Naive B cell (primary cell): ENCODE measurements around the gene SLC51A. TPM values are rescaled to one million over a fixed set of nuclear protein-coding genes. Genes with fewer than 3 reads are reported as not detected.
"Not testable (repeated sequence)": the region's sequence is repeated elsewhere in the genome, so short reads cannot be mapped to it uniquely, and the experiment has no call there.

Source experiments
- ATAC-seq, 2 donors: fragments of 150-1000 bp; cut with Tn5 transposase; 2 replicates each; pipeline ENCODE4 v1.10.0; 2021; ENCODE audit warnings: low read depth in 2 of 2, mild to moderate bottlenecking in 2 of 2, moderate library complexity in 2 of 2
- DNase-seq: peaks from one replicate; pipeline ENCODE4 v3.0.0; 2022
- H3K27ac Mint-ChIP-seq, 6 donors: one replicate each; pipeline ENCODE4 v1.8.0; 2020 to 2022; ENCODE audit warnings: mild to moderate bottlenecking in 6 of 6, mixed read lengths in 6 of 6, moderate library complexity in 5 of 6, inconsistent platforms in 2 of 6
- H3K27me3 Mint-ChIP-seq, 3 donors: one replicate each; pipeline ENCODE4 v1.8.0; 2021 to 2022; ENCODE audit warnings: mixed read lengths in 3 of 3, mild to moderate bottlenecking in 1 of 3
- H3K36me3 Mint-ChIP-seq, 2 donors: one replicate each; pipeline ENCODE4 v1.8.0; 2020 to 2022; ENCODE audit warnings: mixed read lengths in 2 of 2, inconsistent platforms in 1 of 2, mild to moderate bottlenecking in 1 of 2
- H3K4me1 Mint-ChIP-seq, 3 donors: one replicate each; pipeline ENCODE4 v1.8.0; 2020 to 2022; ENCODE audit warnings: mixed read lengths in 3 of 3, inconsistent platforms in 1 of 3, mild to moderate bottlenecking in 1 of 3, moderate library complexity in 1 of 3
- H3K4me3 Mint-ChIP-seq, 8 donors: one replicate each; pipeline ENCODE4 v1.8.0; 2020 to 2022; ENCODE audit warnings: mild to moderate bottlenecking in 8 of 8, mixed read lengths in 8 of 8, moderate library complexity in 8 of 8, inconsistent platforms in 2 of 8
- H3K9me3 Mint-ChIP-seq, 7 donors: one replicate each; pipeline ENCODE4 v1.8.0; 2020 to 2022; ENCODE audit warnings: mixed read lengths in 7 of 7, mild to moderate bottlenecking in 5 of 7, inconsistent platforms in 2 of 7, moderate library complexity in 1 of 7
- polyA plus RNA-seq, 6 donors: library from polyadenylated mRNA; unstranded; fragments of 300-500 nt; fragmentation: Illumina TruSeq; gene quantifications; one replicate each; pipeline ENCODE4 v1.2.3, GENCODE V29; 2021; ENCODE audit warnings: low read depth in 6 of 6

SLC51A gene
- polyA plus RNA-seq, 6 donors from 2014 or later, result 0.78 to 1.4 TPM; not detected in 4

- Mint-ChIP-seq H3K4me3 (no peak overlapping the region), H3K27ac (no peak overlapping the region), H3K9me3 (no peaks in the 10 kb centered on the region), H3K27me3 (no peaks in the 10 kb centered on the region), H3K4me1 (no peaks in the 10 kb centered on the region), H3K36me3 (no peaks in the 10 kb centered on the region)
- DNase-seq, result no peak
- no peak for ATAC-seq
Observed at GRCh38 chr3:196225763-196226364, 9.5 kb downstream of the SLC51A start.

GRCh38 chr3:196227121-196227561 lies 10.8 kb downstream of the SLC51A start:
- Mint-ChIP-seq H3K27ac (no peak overlapping the region), H3K36me3 (no peaks in the 10 kb centered on the region), H3K4me3 (peak overlapping the region in 1 of 8 donors; percentile 10), H3K27me3 (no peaks in the 10 kb centered on the region), H3K9me3 (no peaks in the 10 kb centered on the region), H3K4me1 (peaks cover under 1 to 5% (median under 1%) of the 10 kb centered on the region in 3 donors)
- no peak for DNase-seq
- ATAC-seq, result no peak

- DNase-seq (no peak), ATAC-seq (no peak)
- Mint-ChIP-seq H3K27ac (no peak overlapping the region), H3K4me3 (no peak overlapping the region), H3K4me1 (peaks cover 4 to 8% (median 5%) of the 10 kb centered on the region in 3 donors), H3K36me3 (no peaks in the 10 kb centered on the region), H3K27me3 (no peaks in the 10 kb centered on the region), H3K9me3 (no peaks in the 10 kb centered on the region)
Observed at GRCh38 chr3:196227629-196228493, 11.5 kb downstream of the SLC51A start.

- Mint-ChIP-seq H3K27ac (peak overlapping the region in 1 of 6 donors; percentile 29), H3K9me3 (no peaks in the 10 kb centered on the region), H3K4me1 (peaks cover 4 to 11% (median 10%) of the 10 kb centered on the region in 3 donors), H3K4me3 (no peak overlapping the region), H3K36me3 (no peaks in the 10 kb centered on the region), H3K27me3 (no peaks in the 10 kb centered on the region)
- DNase-seq (no peak), ATAC-seq (peak; percentile 48 to 55)
Observed at GRCh38 chr3:196232154-196232881, 16.0 kb downstream of the SLC51A start.

- H3K4me1 Mint-ChIP-seq, result peaks cover 4 to 11% (median 10%) of the 10 kb centered on the region in 3 donors
- ATAC-seq (no peak), DNase-seq (no peak)
- H3K27me3 Mint-ChIP-seq, result no peaks in the 10 kb centered on the region
- H3K27ac Mint-ChIP-seq, result peak overlapping the region in 2 of 6 donors; percentile 29 to 48
- no peaks in the 10 kb centered on the region for H3K36me3 Mint-ChIP-seq
- H3K9me3 Mint-ChIP-seq, result no peaks in the 10 kb centered on the region
- H3K4me3 Mint-ChIP-seq, result no peak overlapping the region
Observed at GRCh38 chr3:196232882-196233251, 16.5 kb downstream of the SLC51A start.

- ATAC-seq, result no peak
- H3K4me3 Mint-ChIP-seq, result no peak overlapping the region
Observed at GRCh38 chr3:196235452-196236122, 19.3 kb downstream of the SLC51A start.

GRCh38 chr3:196236223-196236622 lies 19.9 kb downstream of the SLC51A start:
- Mint-ChIP-seq H3K9me3 (no peaks in the 10 kb centered on the region), H3K4me1 (peaks cover 4 to 11% (median 10%) of the 10 kb centered on the region in 3 donors), H3K27ac (peak overlapping the region in 3 of 6 donors; percentile 1 to 60 (median 21)), H3K36me3 (peaks cover 8% of the 10 kb centered on the region in 2 donors), H3K27me3 (no peaks in the 10 kb centered on the region), H3K4me3 (no peak overlapping the region)
- DNase-seq, result no peak
- ATAC-seq, result no peak

More at GRCh38 chr3:196235452-196236122, 19.3 kb downstream of the SLC51A start:
- Mint-ChIP-seq H3K9me3 (no peaks in the 10 kb centered on the region), H3K27me3 (no peaks in the 10 kb centered on the region), H3K36me3 (peaks cover 7 to 8% of the 10 kb centered on the region in 2 donors), H3K27ac (peak overlapping the region in 2 of 6 donors; percentile 43 to 74), H3K4me1 (peaks cover 4 to 11% (median 10%) of the 10 kb centered on the region in 3 donors)
- no peak for DNase-seq

GRCh38 chr3:196237203-196237602 lies 20.9 kb downstream of the SLC51A start:
- no peak overlapping the region for H3K27ac Mint-ChIP-seq
- no peak for DNase-seq
- ATAC-seq, result no peak

GRCh38 chr3:196238612-196239560 lies 22.6 kb downstream of the SLC51A start:
- DNase-seq, result no peak
- Mint-ChIP-seq H3K4me1 (peaks cover 0 to 3% (median 0%) of the 10 kb centered on the region in 3 donors), H3K4me3 (peak overlapping the region in 1 of 8 donors; percentile 10), H3K36me3 (peaks cover 8 to 12% of the 10 kb centered on the region in 2 donors), H3K27ac (peak overlapping the region in 2 of 6 donors; percentile 19 to 80), H3K27me3 (no peaks in the 10 kb centered on the region), H3K9me3 (no peaks in the 10 kb centered on the region)
- no peak for ATAC-seq

More at GRCh38 chr3:196237203-196237602, 20.9 kb downstream of the SLC51A start:
- peaks cover 8 to 12% of the 10 kb centered on the region in 2 donors for H3K36me3 Mint-ChIP-seq
- H3K9me3 Mint-ChIP-seq, result no peaks in the 10 kb centered on the region
- peaks cover 3 to 9% (median 6%) of the 10 kb centered on the region in 3 donors for H3K4me1 Mint-ChIP-seq
- no peaks in the 10 kb centered on the region for H3K27me3 Mint-ChIP-seq
- H3K4me3 Mint-ChIP-seq, result no peak overlapping the region

- Mint-ChIP-seq H3K4me1 (peaks cover 0 to 3% (median 0%) of the 10 kb centered on the region in 3 donors), H3K27me3 (no peaks in the 10 kb centered on the region), H3K9me3 (no peaks in the 10 kb centered on the region), H3K27ac (no peak overlapping the region), H3K36me3 (peaks cover 8 to 12% of the 10 kb centered on the region in 2 donors), H3K4me3 (peak overlapping the region in 1 of 8 donors; percentile 22)
- DNase-seq (no peak), ATAC-seq (no peak)
Observed at GRCh38 chr3:196240424-196240823, 24.1 kb downstream of the SLC51A start.

GRCh38 chr3:196241704-196242103 lies 25.4 kb downstream of the SLC51A start:
- no peak for DNase-seq
- peaks cover 0 to 3% (median 0%) of the 10 kb centered on the region in 3 donors for H3K4me1 Mint-ChIP-seq
- no peak overlapping the region for H3K4me3 Mint-ChIP-seq
- H3K27ac Mint-ChIP-seq, result no peak overlapping the region
- no peak for ATAC-seq
- H3K36me3 Mint-ChIP-seq, result peaks cover 8 to 12% of the 10 kb centered on the region in 2 donors
- no peaks in the 10 kb centered on the region for H3K9me3 Mint-ChIP-seq
- H3K27me3 Mint-ChIP-seq, result no peaks in the 10 kb centered on the region

GRCh38 chr3:196244166-196244565 lies 27.8 kb downstream of the SLC51A start:
- not testable (repeated sequence) for H3K4me3 Mint-ChIP-seq, ATAC-seq, H3K4me1 Mint-ChIP-seq, H3K9me3 Mint-ChIP-seq, H3K27ac Mint-ChIP-seq, DNase-seq, H3K27me3 Mint-ChIP-seq
- peaks cover 11 to 14% of the 10 kb centered on the region in 2 donors for H3K36me3 Mint-ChIP-seq
